Measurements from ENCODE around the gene ITPK1.

Gene ITPK1

DNA sequence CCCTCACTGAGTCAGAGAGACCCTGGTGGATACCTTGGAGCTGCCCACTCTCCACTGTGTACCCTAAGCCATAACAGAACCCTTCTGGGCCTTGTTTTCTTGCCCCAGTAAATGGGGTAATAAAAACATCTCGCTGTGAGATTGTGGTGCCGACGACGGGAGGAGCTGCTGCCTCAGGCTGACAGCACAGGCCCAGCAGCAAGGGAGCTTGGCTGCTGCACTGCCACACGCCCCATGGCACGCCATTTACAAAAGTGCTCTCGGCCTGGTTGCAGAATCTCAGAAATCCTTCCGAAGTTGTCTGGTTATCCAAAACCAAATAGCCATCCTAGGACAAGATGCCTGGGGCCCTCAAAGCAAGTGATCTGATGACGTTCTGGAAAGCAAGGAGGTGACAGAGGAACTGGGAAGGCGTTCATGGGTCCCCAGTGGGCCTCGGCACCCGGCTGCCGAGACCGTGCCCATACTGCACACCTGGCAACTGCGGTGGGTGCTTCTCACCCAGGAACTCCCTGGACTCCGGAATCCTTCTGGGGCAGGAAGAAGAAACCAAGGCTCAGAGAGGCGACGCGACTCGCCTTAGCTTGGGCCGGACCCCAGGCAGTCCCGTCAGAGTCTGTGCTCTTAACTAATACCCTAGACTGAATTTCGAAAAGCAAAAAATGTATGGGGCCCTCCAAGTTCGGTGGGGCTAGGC lies 166.1 kb downstream of the ITPK1 start:
- 95% methylated on average over 24 of the region's 24 CpGs for WGBS
- Histone ChIP-seq H3K4me3 (ENCODE audit: low read length) (no peak overlapping the region), H3K4me1 (ENCODE audit: insufficient read depth, low read length) (no peaks in the 10 kb centered on the region), H3K27ac (ENCODE audit: low read depth, low read length) (no peak overlapping the region), H3K36me3 (ENCODE audit: insufficient read depth, low read length) (peaks cover 35% of the 10 kb centered on the region), H3K9ac (ENCODE audit: low read depth, low read length) (no peak overlapping the region; the same call in 1 of the 2 replicates), H3K9me3 (ENCODE audit: insufficient read depth, low read depth, low read length) (no peaks in the 10 kb centered on the region), H3K27me3 (ENCODE audit: insufficient read depth, low read length) (no peaks in the 10 kb centered on the region)

DNA sequence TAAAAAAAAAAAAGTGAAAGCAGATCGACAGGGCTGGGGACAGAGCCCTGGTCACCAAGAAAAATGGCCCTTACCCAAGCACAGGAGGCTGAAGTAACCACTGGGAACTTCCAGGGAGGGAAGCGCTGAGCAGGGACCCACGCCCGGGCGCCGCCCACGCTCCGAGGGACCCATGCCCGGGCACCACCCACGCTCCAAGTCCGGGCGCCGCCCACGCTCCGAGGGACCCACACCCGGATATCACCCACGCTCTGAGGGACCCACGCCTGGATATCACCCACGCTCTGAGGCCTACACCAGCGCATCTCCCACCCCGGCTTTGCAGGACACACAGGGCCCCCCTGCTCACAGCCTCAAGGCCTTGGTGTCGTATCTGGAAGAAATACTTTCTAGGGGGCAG lies 167.1 kb downstream of the ITPK1 start:
- Histone ChIP-seq H3K4me3 (ENCODE audit: low read length) (no peak overlapping the region), H3K27me3 (ENCODE audit: insufficient read depth, low read length) (no peaks in the 10 kb centered on the region), H3K4me1 (ENCODE audit: insufficient read depth, low read length) (no peaks in the 10 kb centered on the region), H3K9me3 (ENCODE audit: insufficient read depth, low read depth, low read length) (no peaks in the 10 kb centered on the region), H3K27ac (ENCODE audit: low read depth, low read length) (no peak overlapping the region), H3K9ac (ENCODE audit: low read depth, low read length) (no peak overlapping the region), H3K36me3 (ENCODE audit: insufficient read depth, low read length) (peaks cover 35% of the 10 kb centered on the region)
- WGBS: 96% methylated on average over 22 of the region's 22 CpGs

DNA sequence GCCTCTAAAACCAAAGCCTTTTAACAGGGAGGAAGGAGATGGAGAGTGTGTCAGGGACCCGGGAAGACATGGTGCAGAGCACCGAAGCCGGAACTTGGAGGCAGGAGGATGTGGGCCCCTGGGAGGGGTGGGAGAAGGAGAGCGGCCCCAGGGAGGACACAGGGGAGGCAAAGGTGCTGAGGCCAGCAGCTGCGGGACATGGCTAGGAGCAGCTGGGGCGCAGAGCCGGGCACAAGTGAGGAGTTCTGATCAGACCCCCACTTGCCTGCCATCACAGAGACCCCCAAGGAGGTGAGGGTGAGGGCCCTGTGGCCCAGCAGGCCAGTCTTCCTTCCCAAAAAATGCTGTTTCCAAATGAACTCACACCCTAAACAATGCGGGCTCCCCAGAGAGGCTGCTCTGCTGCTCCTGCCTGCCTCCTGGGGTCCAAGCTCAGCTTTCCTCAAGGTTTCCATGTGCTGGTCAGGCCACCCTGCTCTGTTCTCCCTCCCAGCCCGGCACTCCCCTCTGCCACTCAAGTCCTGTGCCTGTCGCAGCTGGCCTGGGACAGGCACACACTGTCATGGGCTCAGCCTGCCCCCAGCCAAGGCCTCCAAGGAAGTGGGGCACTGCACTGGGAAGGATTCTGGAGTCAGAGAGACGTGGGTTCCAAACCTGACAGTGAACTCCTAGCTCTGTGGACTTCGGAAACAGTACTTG lies 168.7 kb downstream of the ITPK1 start:
- Histone ChIP-seq H3K9me3 (ENCODE audit: insufficient read depth, low read depth, low read length) (no peaks in the 10 kb centered on the region), H3K4me1 (ENCODE audit: insufficient read depth, low read length) (no peaks in the 10 kb centered on the region), H3K9ac (ENCODE audit: low read depth, low read length) (no peak overlapping the region), H3K4me3 (ENCODE audit: low read length) (no peak overlapping the region), H3K36me3 (ENCODE audit: insufficient read depth, low read length) (peaks cover 38% of the 10 kb centered on the region), H3K27me3 (ENCODE audit: insufficient read depth, low read length) (no peaks in the 10 kb centered on the region), H3K27ac (ENCODE audit: low read depth, low read length) (no peak overlapping the region)
- WGBS: 85% methylated on average over 12 of the region's 12 CpGs

DNA sequence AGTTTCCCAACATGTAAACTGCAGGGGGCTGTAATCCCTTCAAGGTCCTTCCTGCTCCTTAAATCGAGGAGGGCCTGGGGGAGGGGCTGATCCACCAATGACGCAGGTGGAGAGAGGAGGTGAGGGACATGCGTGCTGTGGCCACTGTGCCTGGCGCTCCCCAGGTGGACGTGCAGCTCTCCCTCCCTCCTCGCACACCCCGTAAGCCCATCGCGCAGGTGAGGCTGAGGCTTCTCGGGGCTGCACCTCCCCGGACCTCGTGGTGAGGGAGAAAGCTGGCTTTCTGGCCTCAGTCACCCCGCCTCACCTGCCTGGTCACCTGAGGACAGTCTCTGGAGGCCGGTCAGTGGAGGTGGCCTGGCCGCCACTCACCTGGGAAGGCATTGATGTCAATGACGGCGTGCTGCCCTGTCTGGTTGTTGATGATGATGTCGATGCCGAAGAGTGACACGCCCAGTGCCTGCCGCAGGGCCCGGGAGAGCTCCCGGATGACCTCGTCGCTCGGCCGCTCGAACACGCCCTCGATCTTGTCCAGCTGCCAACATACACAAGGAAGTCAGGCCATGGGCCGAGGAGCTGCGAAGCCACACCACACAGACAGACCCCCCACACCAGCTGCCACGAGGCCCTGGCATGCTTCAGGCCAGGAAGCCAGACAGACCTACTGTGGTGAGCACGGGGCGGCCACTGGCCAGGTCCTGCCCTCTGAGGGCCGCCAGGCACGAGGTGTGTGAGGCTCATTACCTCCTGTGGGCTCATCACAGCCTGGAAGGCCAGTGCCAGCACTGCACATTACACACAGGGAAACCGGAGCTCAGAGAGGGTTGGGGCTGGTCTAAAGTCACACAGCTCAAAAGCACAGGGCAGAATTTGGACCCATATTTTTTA lies 169.5 kb downstream of the ITPK1 start:
- WGBS: 95% methylated on average over 38 of the region's 38 CpGs
- peaks cover 33% of the 10 kb centered on the region for H3K36me3 ChIP-seq (ENCODE audit: insufficient read depth, low read length)
- H3K27ac ChIP-seq (ENCODE audit: low read depth, low read length): no peak overlapping the region

DNA sequence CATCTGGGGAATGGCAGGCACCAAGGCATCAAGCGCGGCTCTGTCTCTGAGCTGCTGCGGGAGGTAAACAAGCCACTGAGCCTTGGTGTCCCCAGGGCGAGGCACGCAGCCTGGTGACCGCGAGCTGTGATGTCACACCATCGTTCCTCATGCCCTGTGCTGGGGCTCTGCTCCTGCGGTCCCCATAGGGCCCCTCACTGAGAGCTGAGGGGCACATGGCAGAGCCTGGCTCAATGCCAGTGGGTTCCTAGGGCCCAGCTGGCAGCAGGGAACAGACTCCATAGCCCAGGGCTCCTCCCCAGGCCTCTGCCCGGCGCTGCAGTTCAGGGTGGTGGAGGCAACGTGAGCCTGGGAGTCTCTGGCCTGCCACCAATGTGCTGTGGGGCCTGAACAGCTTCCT lies 170.2 kb downstream of the ITPK1 start:
- Histone ChIP-seq H3K9me3 (ENCODE audit: insufficient read depth, low read depth, low read length) (no peaks in the 10 kb centered on the region), H3K4me3 (ENCODE audit: low read length) (no peak overlapping the region), H3K4me1 (ENCODE audit: insufficient read depth, low read length) (no peaks in the 10 kb centered on the region), H3K27ac (ENCODE audit: low read depth, low read length) (no peak overlapping the region), H3K27me3 (ENCODE audit: insufficient read depth, low read length) (no peaks in the 10 kb centered on the region), H3K36me3 (ENCODE audit: insufficient read depth, low read length) (peaks cover 27% of the 10 kb centered on the region), H3K9ac (ENCODE audit: low read depth, low read length) (no peak overlapping the region)
- 95% methylated on average over 12 of the region's 12 CpGs for WGBS

More for the DNA sequence above, 169.5 kb downstream of the ITPK1 start:
- Histone ChIP-seq H3K4me3 (ENCODE audit: low read length) (no peak overlapping the region), H3K4me1 (ENCODE audit: insufficient read depth, low read length) (no peaks in the 10 kb centered on the region), H3K9ac (ENCODE audit: low read depth, low read length) (no peak overlapping the region), H3K27me3 (ENCODE audit: insufficient read depth, low read length) (no peaks in the 10 kb centered on the region), H3K9me3 (ENCODE audit: insufficient read depth, low read depth, low read length) (no peaks in the 10 kb centered on the region)

DNA sequence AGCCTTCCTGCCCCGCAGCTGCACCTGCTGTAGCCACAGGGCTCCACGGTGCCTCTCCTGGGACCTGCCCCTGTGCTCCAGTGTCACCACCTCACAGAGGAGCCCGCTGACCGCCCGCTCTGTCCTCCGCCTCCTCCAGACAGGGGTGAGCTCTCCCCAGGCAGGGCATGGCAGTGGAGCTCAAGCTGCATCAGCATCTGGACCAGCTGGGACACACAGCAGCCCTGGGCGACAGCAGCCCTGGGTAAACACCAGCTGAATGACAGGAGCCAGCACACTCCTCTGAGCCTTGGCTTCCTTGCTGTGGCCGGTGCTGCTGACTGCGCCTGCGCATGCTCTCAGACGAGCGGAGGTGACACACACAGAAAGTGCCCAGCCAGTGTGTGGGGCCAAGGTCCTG lies 170.7 kb downstream of the ITPK1 start:
- H3K4me3 ChIP-seq (ENCODE audit: low read length): no peak overlapping the region
- H3K36me3 ChIP-seq (ENCODE audit: insufficient read depth, low read length): peaks cover 21% of the 10 kb centered on the region
- no peaks in the 10 kb centered on the region for H3K27me3 ChIP-seq (ENCODE audit: insufficient read depth, low read length)
- no peaks in the 10 kb centered on the region for H3K9me3 ChIP-seq (ENCODE audit: insufficient read depth, low read depth, low read length)
- no peak overlapping the region for H3K9ac ChIP-seq (ENCODE audit: low read depth, low read length)
- H3K27ac ChIP-seq (ENCODE audit: low read depth, low read length): no peak overlapping the region
- 96% methylated on average over 12 of the region's 12 CpGs for WGBS
- no peaks in the 10 kb centered on the region for H3K4me1 ChIP-seq (ENCODE audit: insufficient read depth, low read length)

DNA sequence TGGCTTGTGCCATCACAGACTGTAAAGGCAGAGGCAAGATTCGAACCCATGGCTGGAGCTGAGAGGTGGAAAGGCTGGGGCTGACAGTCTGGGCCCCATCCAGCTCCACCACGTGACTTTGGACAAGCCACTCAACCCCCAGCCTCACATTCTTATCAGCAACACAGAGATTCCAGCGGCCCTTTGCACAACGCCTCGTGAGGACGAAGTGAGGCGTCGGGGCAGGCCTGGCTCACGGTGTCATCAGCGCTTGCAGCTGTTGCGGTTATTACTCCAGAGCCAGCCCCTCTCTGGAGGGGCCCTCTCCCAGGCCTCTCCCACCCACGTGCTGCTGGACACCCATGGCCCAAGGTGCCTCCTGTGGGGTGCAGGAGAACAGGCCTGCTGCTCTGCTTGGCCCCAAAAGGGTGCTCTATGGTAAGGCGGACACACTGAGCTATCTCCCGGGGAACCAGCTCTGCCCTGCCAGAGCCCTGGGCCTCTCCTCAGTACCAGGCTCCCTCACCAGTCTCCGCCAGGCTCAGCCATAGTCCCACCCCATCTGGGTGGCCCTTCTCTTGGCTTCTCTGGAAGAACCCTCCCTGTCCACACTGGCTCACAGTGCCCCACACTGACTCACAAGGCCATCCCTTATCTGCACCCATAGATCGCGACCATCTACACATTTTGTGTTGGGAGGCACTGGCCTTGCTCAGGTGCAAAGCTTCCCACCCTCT lies 171.7 kb downstream of the ITPK1 start:
- Histone ChIP-seq H3K36me3 (ENCODE audit: insufficient read depth, low read length) (peaks cover 15% of the 10 kb centered on the region), H3K27me3 (ENCODE audit: insufficient read depth, low read length) (no peaks in the 10 kb centered on the region), H3K27ac (ENCODE audit: low read depth, low read length) (no peak overlapping the region), H3K9ac (ENCODE audit: low read depth, low read length) (no peak overlapping the region), H3K4me1 (ENCODE audit: insufficient read depth, low read length) (no peaks in the 10 kb centered on the region), H3K4me3 (ENCODE audit: low read length) (no peak overlapping the region), H3K9me3 (ENCODE audit: insufficient read depth, low read depth, low read length) (no peaks in the 10 kb centered on the region)
- 93% methylated on average over 17 of the region's 17 CpGs for WGBS

DNA sequence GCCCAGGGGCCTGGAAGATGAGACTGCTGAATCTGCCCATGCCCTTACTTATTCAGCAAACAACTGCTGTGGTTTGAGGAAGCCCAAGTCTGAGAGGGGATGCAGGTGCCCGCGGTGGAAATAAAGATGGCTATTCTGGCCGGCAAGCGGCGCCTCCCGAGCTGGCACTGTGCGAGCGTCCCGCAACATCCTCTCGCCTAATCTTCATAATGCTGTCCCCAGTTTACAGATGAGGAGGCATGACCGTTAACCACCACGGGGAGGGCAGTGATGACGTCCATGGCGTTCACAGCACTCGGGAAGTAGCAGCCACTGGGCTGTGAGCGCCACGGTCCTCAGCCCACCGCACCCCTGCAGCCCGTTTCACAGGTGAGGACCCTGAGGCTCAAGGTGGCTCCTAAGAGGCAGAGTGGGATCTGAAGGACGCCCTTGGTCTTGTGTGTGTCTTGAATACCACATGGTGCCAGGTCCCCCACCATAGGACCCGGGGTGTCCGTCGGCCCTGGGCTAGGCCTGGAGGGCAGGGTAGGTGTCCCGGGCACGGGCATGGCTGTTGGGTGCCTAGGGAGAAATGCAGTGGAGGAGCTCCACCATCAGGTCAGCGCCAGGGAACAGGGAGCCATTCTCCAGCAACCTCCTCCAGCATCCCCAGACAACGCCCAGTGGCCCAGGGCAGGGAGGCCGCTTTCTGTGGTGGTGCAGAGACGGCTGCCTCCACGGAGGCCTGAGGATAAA lies 172.6 kb downstream of the ITPK1 start:
- no peaks in the 10 kb centered on the region for H3K27me3 ChIP-seq (ENCODE audit: insufficient read depth, low read length)
- no peak overlapping the region for H3K27ac ChIP-seq (ENCODE audit: low read depth, low read length)

DNA sequence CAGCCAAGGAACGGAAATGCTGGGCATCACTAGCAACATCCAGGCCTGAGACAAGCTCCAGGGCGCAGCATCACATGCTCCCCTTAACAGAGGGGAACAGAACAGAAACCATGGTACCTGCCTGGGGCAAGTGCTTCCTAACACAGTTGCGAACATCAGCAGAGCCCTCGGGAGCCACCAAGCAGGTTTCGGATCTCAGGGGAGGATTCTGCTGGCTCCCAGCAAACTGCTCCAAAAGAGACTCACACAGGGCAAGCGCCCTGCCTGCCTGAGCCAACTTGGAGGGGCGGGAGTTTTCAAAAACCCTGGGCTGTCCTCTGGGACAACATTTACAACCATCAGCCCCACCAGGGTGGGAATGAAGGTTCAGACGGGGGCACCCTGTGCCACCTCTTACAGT lies 173.1 kb downstream of the ITPK1 start:
- 93% methylated on average over 8 of the region's 8 CpGs for WGBS
- Histone ChIP-seq H3K4me3 (ENCODE audit: low read length) (no peak overlapping the region), H3K9me3 (ENCODE audit: insufficient read depth, low read depth, low read length) (no peaks in the 10 kb centered on the region), H3K9ac (ENCODE audit: low read depth, low read length) (no peak overlapping the region), H3K4me1 (ENCODE audit: insufficient read depth, low read length) (no peaks in the 10 kb centered on the region), H3K36me3 (ENCODE audit: insufficient read depth, low read length) (peaks cover 10% of the 10 kb centered on the region), H3K27ac (ENCODE audit: low read depth, low read length) (no peak overlapping the region), H3K27me3 (ENCODE audit: insufficient read depth, low read length) (no peaks in the 10 kb centered on the region)

More for the DNA sequence above, 172.6 kb downstream of the ITPK1 start:
- H3K9me3 ChIP-seq (ENCODE audit: insufficient read depth, low read depth, low read length): no peaks in the 10 kb centered on the region
- no peaks in the 10 kb centered on the region for H3K4me1 ChIP-seq (ENCODE audit: insufficient read depth, low read length)
- 96% methylated on average over 30 of the region's 30 CpGs for WGBS
- H3K9ac ChIP-seq (ENCODE audit: low read depth, low read length): no peak overlapping the region
- H3K4me3 ChIP-seq (ENCODE audit: low read length): no peak overlapping the region
- H3K36me3 ChIP-seq (ENCODE audit: insufficient read depth, low read length): peaks cover 12% of the 10 kb centered on the region

DNA sequence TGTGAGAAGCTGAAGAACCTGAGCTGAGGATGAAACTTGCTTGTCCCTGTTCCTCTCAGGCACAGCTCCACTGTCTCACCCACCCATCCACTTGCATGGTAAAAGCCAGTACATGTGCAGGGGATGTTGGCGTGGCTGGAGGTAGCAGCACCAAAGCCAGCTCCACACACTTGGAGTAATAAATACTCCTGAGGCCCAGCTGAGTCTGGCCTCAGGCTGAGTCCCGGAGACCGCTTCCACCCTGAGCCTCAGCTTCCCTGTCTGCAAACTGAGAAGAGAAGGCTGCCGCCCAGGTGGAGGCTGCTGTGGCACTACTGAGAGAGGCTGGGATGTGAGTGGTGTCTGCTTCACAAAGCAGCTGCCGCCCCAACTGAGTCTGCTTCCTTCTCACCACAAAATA lies 173.6 kb downstream of the ITPK1 start:
- Histone ChIP-seq H3K9me3 (ENCODE audit: insufficient read depth, low read depth, low read length) (no peaks in the 10 kb centered on the region), H3K36me3 (ENCODE audit: insufficient read depth, low read length) (peaks cover 10% of the 10 kb centered on the region), H3K27me3 (ENCODE audit: insufficient read depth, low read length) (no peaks in the 10 kb centered on the region), H3K4me1 (ENCODE audit: insufficient read depth, low read length) (no peaks in the 10 kb centered on the region), H3K4me3 (ENCODE audit: low read length) (no peak overlapping the region), H3K27ac (ENCODE audit: low read depth, low read length) (no peak overlapping the region), H3K9ac (ENCODE audit: low read depth, low read length) (no peak overlapping the region)
- WGBS: 93% methylated on average over 5 of the region's 5 CpGs
